Suppressor macrophage treated with lipopolysaccharide for 4 hours (primary cell): ENCODE data around the gene TPPP.
"Not testable (repeated sequence)": the region's sequence is repeated elsewhere in the genome, so short reads cannot be mapped to it uniquely, and the experiment has no call there.

ENCODE experiments used
- DNase-seq: peaks from one replicate; pipeline ENCODE4 v3.0.0-alpha.2; 2020

Gene TPPP

DNA sequence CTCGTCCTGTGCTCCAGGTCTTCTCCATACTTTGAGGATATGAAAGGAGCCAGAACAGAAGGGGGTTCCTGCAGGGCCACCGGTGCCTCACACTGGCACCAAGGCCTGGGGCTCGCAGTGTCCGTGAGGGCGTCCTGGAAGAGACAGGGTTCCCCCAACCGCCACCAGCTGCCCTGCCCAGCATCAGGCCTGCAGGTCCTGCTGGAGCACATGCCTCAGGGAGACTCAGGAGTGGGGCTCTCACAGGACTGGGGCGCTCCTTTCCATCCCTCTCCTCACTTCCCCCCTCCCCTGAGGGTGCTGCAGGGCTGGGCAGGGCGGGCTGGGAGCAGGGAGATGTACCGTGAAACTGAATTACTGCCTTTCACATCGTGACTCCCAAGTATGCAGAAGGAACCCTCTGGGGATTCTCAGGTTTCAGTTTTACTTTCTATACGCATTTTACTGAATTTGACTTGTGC is 49.3 kb downstream of the TPPP start:
- peak; percentile 3 for DNase-seq

GRCh38 chr5:643351-643801 is 49.8 kb downstream of the TPPP start:
- DNase-seq = no peak

GRCh38 chr5:642481-642880 is 50.7 kb downstream of the TPPP start:
- DNase-seq = no peak

- no peak for DNase-seq
Observed at GRCh38 chr5:641331-641765, 51.8 kb downstream of the TPPP start.

- DNase-seq = no peak
Observed at GRCh38 chr5:640461-641330, 52.5 kb downstream of the TPPP start.

DNA sequence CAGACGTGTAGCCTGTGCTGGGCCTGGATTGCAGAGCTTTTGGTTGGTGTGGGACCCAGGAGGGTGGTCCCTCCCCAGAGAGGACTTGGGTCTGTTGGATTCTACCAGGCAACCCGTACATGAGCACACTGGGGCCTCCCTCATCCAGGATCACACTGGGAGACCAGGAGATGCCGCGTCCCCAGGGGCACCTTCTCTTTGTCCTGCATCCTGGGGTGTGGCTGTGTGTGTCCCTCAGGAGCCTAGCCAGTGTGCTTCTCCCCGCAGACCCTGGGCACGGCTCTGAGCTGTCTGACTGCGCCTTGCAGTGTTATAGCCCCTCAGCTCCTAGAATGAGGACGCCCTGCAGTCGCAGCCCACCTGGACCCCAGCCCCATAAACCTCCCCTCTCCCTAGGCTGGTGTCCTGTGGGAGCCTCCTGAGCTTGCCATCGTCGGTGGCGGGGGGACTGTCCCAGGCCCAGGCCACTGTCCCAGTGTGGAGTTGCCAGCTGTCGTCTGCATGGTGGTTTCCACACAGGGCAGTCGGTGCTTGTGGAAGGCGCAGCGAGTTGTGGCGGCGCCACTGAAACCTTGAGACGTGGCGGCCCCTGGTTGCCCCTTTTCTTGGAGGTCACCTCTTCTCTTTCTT is 53.5 kb downstream of the TPPP start:
- no peak for DNase-seq

DNA sequence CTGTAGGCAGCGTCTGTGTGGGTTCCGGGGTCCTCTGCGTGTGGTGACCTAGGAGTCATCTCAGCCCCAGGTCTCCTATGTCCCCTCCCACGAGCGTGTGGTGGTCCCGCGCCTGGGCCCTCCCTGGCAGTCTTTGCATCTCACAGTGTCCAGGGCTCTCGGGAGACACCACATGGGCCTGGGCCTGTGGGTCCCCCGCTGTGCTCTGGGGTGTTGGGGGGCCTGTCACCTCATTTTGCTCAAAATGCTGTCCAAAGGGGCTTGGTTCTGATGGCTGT is 54.0 kb downstream of the TPPP start:
- DNase-seq = no peak

DNA sequence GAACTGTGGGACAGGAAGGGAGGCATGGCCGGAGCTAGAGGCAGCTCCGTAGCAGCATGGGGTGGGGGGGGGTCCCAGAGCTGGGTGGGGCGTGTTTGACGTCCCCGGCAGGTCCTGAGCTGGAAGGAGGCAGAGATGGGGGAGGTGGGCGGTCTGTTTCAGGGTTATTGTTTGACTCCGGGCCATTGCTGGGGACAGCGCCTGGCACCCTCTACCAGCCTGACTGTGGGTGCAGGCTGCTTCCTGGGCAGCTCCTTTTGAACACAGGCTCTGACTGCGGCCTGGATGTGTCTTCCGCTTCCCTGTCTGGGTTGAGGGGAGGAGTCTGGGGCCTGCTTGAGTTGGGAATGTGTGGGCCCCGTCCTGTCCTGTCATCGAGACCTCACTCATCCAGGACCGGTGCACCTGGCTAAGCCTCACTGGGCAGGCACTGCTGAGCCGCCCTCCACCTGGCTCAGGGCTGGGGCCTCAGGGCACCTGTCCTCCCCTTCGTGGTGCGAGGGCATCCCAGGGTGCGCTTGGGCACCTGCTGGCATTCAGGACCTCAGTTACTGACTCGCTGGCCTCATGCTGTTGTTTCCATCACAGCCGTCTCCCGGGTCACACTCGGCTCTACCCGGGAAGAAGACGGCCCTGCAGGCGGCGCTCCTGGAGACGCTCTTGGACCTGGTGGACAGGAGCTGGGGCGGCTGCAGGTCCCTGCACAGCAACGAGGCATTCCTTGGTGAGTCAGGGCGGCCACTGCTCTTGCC is 54.5 kb downstream of the TPPP start:
- no peak for DNase-seq

- DNase-seq = no peak
Observed at GRCh38 chr5:637581-638450, 55.3 kb downstream of the TPPP start.

GRCh38 chr5:636951-637350 is 56.2 kb downstream of the TPPP start:
- no peak for DNase-seq

DNA sequence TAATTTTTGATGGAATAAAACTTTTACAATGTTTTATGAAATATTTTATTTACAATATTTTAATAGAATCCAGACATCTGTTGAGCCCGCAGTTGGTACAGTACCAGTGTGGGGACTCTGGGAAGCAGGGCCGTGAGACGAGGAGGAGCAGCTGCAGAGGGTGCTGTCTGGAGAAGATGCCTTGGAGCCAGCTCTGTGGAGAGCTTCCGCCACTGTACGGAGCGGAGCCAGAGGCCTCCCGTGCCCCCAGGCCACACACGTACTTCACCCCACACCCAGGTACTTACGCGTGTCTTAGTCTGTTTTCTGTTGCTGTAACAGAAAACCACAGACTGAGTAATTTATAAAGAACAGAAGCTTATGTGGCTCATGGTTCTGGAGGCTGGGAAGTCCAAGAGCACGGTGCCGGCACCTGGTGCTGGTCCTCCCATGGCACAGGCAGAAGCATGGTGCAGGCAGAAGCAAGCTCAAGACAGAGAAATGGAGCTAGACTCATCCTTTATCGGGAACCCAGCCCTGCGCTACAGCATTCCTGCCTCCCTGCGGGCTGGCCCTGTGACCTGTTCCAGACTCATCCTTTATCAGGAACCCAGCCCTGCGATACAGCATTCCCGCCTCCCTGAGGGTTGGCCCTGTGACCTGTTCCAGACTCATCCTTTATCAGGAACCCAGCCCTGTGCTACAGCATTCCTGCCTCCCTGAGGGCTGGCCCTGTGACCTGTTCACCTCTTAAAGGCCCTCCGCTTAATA is 57.7 kb downstream of the TPPP start:
- DNase-seq = no peak

GRCh38 chr5:634191-634590 is 59.0 kb downstream of the TPPP start:
- no peak for DNase-seq

DNA sequence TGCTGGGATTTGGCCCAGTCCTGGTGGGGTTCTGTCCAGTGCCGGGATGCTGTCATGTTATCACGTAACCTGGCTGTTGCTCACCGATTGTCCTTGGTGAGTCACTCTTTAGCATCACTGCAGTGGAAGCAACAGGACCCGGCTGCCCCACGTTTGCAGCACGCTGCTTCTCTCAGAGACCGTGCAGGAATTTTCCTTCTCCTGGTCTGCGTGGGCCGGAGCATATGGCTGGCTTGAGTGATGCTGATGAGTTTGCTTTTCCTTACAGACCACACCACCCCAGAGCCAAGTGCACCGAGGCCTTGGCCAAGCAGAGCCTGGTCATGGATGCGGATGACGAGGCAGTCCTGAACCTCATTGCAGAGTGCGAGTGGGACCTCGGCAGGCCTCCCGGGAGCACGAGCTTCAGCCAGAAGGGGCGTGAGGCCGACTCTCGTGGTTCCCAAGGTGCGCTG is 59.6 kb downstream of the TPPP start:
- no peak for DNase-seq

- not testable (repeated sequence) for DNase-seq
Observed at GRCh38 chr5:628351-629205, 64.6 kb downstream of the TPPP start.

DNA sequence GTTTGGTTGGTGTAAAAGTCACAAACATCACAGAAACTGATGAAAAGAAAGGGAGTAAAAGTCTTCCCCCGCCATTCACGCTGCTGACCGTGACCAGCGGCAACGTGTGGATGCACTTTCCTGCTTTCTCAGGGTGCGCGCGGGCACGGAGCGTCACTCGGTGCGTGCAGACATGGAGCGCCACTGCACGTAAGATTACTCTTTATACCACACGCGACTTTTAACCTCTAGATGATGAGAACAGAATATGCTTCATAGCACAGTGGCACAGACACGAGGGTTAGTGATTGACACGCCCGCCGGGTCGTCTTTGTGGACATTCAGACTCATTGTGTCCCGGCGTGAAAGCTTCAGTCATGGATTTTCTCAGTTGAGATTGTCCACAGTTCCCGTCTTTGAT is 65.3 kb downstream of the TPPP start:
- no peak for DNase-seq

GRCh38 chr5:626850-627249 is 66.3 kb downstream of the TPPP start:
- peak; percentile 19 for DNase-seq

GRCh38 chr5:625516-625915 is 67.6 kb downstream of the TPPP start:
- DNase-seq = no peak

- no peak for DNase-seq
Observed at GRCh38 chr5:624951-625230, 68.3 kb downstream of the TPPP start.

DNA sequence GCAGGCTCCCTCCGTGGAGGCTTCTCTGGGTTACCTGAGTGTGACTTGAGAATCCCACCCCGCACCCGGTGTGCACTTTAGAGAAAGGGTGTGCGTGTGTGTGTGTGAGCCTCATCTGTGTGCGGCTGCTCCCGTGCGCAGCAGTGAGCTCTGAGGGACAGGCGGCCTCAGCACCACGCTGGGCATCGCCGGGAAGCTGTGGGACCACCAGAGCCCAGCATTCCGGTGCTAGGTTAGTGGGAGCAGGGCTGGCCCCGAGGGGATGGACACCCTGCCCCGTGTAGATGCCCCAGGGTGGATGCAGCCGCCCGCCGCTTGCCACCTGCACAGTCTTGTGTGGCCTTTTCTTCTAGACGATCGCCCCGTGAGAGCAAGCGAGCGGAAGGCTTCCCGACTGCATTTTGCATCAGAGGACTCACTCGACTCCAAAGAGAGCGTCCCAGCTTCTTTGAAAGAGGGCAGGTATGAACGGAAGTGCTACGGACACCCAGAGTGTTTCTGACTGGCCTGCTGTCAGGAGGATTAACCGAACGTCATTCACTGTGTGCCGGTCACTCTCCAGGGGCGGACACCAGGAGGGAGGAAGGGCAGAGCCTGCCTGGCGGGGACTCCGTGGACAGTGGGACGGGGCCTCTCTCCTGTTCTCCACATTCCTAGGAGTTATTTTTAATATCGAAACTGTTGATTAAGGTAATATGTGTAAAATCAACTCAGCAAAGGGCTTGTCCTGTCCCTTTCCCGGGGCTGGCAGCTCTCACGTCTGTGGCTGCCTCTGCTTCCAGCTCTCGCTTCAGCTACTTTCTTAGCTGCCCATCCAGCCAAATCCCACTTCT is 68.8 kb downstream of the TPPP start:
- DNase-seq = no peak

GRCh38 chr5:623531-623930 is 69.6 kb downstream of the TPPP start:
- no peak for DNase-seq
